ENCODE measurements around the gene ATP8A2.
A peak's percentile ranks its signal among the peaks of the same experiment; 100 is the strongest.
"Not testable (repeated sequence)": the region's sequence is repeated elsewhere in the genome, so short reads cannot be mapped to it uniquely, and the experiment has no call there.

The ATP8A2 gene

DNA sequence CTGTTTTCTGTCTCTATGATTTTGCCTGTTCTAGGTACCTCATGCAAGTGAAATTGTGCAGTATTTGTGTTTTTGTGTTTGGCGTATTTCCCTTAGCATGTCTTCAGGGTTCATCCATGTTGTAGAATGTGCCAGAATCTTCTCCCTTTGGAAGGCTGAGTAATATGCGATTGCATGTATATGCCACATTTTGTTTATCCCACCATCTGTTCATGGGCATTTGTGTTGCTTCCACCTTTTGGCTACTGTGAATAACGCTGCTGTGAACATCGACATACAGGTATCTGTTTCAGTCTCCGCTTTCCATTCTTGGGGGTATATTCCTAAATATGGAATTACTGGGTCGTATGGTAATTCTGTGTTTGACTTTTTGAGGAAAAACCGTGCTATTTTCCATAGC lies 190.0 kb downstream of the ATP8A2 start:
- DNase-seq (ENCODE audit: low spot score), result no peak

DNA sequence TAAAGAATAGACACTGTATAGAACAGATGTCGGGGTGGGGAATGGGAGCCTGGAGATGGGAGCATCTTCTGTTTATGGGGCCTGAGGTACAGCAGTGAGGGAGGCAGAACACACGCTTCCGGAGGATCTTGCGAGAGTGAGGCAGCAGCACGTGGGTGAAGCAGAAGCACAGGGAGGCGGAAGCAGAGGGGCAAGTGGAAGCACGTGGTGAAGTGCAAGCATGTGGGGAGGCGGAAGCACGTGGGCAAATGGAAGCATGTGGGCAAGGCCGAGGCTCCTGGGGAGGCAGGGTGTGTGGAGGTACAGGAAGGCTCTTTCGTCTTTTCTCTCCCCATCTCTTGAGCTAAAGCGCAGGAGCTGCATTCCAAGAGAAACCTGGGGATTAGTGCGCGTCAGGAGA lies 198.4 kb downstream of the ATP8A2 start:
- no peak for DNase-seq (ENCODE audit: low spot score)

DNA sequence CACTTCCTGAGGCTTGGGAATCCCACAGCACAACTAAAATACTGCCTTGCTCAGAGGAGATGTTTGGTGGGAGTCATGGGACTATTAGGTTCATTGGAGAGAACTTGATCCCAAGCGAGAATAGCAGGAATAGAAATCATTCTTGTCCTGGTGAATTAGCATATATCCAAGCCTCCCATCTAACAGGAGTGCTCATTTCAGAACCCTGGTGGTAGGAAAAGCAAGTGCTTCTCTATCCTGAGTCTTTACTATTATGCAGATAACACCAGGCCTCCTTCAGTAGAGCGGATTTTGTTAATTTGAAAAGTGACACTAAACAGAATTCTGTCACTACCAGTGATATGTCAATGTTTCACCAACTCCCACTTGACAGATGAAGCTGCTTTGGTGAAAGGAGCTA lies 199.5 kb downstream of the ATP8A2 start:
- DNase-seq (ENCODE audit: low spot score), result no peak

DNA sequence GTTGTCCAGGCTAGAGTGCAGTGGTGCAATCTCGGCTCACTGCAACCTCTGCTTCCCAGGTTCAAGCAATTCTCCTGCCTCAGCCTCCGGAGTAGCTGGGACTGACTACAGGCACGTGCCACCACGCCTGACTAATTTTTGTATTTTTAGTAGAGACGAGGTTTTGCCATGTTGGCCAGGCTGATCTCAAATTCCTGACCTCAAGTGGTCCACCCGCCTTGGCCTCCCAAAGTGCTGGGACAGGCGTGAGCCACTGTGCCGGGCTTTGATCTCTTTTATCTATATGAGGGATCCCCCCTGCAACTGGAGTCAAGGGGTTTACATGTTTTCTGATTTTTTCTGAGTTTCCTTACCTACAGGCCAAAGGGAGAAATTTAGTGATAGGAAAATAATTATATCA lies 200.4 kb downstream of the ATP8A2 start:
- DNase-seq (ENCODE audit: low spot score), result not testable (repeated sequence)

DNA sequence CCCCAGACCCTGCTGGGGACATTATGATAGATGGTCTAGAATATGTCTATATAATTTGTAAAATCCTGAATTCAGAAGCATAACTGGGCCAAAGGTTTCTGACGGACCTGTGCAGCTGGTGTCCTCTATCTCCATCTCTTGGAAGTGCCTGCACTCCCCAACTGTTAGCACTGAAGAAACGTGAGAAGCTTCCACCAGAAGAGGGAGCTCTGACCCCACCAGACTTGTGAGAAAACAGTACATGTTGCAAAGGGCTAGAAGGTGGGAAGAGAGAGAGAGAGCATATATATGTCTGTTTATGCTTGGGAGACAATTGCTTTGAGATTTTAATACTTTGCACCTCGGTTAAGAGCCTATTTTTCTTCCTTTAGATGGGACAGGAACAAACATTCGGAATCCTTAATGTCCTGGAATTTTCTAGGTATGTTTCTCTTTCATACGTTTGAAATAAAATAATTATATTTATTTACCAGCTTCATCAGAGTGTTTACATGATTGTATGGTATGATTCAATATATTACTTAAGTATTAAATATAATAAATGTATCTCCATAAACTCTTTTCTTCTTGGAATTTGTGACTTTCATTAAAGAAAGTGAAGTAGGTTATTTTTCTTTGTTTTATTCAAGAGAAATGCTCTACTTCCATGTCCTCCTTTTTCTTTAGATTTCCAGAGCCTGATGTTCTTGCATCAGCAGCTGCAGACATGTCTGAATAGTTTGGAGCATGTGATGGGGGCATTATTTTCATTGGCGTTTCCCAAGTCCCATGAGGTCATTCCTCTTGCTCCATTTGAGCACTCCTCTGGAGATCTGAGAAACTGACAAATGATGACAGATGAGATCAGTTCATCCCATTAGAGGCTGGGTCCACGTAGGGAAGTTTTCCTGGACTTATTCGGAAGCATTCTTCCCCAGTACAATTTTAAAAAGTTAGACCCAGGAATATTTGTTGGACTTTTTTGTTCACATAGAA lies 202.9 kb downstream of the ATP8A2 start:
- peak; percentile 46 for DNase-seq (ENCODE audit: low spot score)

DNA sequence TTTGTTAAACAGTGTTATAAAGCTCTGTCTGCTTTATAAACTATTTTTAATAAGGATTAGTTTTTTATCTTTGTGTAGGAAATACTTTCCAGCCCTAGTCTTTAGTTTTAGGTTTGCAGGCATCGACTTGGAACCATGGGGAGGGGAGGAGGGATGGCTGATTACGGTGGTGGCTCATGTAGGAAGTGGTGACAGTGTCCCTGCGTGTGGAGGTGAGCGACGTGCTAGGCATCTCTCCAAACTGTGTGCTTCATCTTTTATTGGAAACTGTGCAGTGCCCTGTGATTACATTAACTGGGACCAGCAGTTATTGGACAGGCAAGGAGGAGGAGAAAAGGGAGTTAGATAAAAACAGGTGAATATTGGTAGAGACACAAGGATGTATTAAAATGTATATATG lies 203.8 kb downstream of the ATP8A2 start:
- DNase-seq (ENCODE audit: low spot score), result no peak

DNA sequence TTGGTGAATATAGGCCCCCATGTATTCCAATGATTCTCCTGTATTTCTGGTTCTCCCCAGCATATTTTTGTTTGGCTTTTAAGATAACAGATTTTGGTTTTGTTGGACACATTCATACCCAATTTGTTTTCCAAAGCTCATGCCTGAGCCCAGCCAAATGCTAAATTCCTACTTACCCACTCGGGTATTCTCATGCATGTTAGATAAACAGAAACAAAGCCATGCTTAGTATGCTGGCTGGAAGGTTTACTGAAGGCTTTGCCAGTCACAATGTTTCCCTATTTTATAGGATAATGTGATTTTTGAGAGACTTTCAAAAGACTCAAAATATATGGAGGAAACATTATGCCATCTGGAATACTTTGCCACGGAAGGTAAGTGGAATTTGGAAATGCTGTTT lies 206.8 kb downstream of the ATP8A2 start:
- no peak for DNase-seq (ENCODE audit: low spot score)

DNA sequence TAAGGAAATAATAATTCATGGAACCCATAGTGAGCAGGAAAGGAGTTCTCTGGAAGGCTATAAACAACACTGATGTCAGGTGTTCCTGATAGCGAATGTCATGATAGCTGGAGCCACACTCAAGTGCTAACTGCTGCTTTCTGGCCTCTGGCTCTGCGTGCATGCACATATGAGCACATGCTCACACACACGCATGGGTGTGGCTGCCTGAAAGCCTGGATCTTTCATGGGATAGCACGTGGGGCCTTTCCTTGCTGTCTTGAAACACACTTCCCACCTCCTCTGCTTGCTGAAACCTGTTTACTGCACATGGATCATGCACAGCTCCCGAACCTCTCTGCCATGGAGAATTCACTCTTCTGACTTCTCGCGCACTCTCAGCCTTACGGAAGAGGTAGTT lies 207.4 kb downstream of the ATP8A2 start:
- no peak for DNase-seq (ENCODE audit: low spot score)

DNA sequence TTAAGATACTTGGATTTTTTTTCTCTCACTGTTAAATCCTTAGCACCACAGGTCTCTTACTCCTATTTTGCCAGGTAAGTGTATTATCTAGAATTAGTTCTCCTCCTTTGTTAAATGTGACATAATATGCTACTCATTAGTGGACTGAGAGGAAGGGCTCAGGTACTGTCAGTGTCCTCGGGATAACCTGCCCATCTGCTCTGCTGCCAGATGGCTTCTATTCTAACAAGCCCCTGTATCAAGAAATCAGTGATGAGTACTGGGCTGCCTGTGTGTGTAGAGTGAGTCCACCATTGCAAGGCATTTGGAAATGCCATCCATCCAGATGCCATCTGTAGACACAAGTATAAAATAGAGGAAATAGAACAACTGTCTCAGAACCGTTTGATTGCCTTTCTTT lies 209.6 kb downstream of the ATP8A2 start:
- no peak for DNase-seq (ENCODE audit: low spot score)

DNA sequence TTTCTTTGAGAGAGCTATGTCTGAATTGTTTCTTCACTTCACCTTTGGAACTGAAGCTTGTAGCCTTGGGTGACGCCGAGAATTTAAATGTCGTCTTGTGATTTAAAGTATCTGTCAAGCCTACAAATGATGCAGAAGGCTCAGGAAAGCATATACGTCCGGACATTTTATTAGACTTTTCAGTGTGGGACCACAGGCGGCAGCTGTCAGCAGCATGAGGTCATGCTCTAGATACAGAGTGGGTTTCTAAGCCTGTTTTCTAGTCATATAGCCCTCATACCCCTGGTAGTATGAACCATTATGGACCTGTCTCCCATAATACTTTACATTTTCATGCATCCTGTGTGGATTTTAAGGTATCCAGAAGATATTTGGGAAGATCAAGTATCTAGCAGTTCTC lies 212.3 kb downstream of the ATP8A2 start:
- DNase-seq (ENCODE audit: low spot score), result no peak

DNA sequence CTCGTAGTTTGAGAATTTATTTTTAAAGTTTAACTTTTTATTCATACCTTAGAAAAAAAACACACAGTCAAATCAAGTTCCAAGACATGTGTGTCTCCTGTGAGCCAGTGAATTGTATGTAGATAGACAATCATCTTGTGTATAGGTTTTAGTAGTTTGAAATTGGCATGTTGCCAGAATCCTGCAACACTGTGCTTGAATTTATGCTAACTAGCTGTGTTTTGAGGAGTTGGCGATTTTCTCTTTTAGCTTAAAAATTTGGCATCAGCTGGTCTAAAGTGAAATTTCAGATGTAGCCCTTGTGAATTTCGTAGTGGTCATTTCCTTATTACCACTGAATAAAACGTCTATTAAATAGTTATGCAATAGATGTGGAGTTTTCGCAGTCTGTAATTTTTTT lies 213.2 kb downstream of the ATP8A2 start:
- DNase-seq (ENCODE audit: low spot score), result no peak

DNA sequence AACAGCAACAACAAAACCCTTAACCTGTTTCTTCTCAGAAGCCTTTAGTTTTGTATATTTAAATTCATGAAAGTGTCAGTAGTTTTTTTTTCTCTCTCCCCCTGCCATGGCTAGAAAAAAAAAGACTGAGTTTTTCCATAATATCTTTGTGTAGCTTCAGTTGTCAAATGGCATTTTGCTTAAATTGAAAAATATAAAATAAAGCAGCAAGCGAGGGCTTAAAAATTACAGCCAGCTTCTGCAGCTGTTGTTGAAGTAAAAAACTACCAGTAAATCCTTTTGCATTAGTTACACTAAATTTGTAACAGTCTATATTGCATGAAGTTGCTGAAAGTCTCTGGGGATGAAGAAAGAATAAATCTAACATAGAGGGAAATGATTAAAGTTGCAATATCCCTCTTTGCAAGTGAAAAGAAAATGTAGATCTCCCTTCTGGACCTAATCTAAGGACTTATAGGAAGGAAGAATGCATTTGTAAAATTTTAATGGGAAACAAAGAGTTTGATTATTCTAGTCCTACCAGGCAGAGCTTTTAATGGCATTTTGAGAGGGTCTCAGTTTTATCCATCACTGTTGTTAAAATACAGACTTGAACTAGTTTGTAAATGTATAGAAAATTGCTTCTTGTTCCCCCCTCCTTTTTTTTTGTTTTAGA lies 215.7 kb downstream of the ATP8A2 start:
- DNase-seq (ENCODE audit: low spot score), result no peak

DNA sequence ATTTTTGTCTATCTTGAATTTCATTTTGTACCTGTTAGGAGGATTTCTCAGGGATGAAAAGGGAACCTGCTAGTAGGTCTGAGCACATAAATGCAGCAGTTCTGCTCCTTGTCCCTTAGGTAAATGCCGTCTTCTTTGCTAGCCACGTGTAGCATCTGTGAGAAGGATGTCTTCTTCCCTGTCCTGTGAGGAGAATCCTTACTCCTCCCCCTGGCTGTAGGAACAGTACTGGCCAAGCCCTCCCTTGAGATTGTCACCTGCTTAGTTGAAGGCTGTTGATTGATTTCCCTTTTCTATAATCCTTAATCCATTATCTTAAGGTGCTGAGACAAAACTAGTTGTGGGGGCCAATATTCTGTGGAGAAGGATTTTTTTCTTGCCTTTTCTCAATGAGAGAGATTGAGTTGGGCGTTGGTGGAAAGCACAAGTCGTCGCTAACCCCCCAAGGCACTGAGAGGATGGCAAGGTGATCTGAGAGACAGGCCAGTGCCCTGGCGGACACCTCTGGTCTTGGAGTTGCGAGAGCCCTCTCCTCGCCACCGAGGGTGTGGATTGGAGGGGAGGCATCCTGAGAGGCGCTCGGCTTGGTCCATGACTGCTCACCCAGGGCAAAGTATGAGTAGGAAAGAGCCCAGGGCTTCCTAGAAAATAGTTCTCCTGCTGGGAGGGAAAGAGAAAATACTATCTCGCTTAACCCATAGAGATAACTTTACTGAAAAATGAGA lies 216.7 kb downstream of the ATP8A2 start:
- no peak for DNase-seq (ENCODE audit: low spot score)

DNA sequence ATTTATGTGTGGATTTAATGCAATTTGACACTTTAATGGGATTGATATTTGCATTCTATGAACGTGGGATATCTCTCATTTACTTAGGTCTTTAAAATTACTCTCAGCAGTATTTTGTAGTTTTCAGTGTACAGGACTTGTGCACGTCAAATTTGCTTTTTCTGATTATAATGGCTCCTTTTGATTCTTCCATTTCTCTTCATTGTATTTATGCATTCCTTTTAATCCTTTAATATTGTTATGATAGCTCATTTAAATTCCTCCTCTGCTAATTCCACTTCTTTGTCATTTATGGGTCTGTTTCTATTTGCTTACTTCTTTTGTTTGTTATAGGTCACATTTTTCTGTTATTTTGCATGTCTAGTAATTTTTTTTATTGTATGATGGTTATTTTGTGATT lies 226.6 kb downstream of the ATP8A2 start:
- no peak for DNase-seq (ENCODE audit: low spot score)

DNA sequence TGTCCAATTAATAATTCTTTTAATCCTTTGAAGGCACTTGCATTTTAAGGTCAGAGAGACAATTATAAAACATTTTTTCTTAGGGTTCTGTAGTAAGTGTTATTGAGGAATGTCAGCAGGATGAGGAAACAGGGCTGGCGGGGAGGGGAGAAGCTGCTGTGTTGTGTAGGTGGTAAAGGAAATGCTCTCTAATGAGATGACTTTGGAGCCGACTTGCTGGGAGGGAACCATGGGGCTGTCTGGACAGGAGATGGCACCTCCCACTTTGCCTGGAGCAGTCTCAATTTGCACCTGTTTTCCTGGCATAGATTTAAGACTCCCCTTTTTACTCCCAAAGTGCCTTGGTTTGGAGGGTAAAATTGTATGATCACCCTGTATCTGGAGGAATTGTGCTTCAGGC lies 230.4 kb downstream of the ATP8A2 start:
- no peak for DNase-seq (ENCODE audit: low spot score)

DNA sequence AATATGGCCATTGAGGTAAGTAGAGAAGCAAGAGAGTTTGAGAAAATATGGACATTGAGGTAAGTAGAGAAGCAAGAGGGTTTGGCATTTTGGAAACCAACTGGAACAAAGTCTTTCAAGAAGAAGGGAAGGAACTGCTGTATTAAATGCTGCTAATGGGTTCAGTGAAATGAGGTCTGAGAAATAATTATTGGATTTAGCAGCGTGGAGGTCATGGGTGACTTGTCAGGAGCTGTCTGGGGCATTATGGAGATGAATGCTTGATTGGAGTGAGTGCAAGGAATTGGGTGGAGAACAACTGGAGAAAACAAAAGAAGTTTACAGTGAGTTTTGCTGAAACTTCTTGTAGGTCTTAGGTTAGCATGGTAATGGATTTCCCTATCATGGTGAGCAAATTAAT lies 232.3 kb downstream of the ATP8A2 start:
- DNase-seq (ENCODE audit: low spot score), result no peak

DNA sequence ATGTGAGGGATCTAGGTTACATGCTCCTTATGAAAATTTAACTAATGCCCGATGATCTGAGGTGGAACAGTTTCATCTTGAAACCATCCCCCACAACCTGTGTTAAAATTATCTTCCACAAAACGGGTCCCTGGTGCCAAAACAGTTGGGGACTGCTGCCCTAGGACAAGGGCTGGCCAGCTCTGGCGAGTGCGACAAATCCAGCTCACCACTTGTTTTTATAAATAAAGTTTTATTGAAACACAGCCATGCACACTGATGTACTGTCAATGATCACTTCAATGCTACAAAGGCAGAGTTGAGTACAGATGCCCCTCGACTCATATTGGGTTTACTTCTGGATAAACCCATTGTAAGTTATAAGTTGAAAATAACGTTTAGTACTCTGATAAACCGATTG lies 235.3 kb downstream of the ATP8A2 start:
- no peak for DNase-seq (ENCODE audit: low spot score)

DNA sequence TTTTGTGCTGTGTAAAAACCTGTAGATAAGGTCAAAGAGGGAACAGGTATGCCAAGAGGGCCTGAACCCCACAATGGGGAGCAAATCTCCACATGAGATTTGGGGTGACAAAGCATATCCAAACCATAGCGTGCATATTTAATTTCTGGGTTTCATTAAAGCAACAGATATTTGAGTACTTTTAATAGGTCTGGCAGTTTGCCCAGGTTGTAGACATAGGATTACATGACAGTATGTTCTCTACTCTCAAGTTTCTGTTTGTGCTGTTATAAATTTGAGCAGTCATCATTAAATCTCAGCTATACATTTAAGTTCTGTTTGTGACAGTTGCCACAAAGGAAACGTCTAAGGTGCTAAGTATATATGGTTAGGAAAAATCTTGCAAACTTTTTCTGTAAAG lies 236.4 kb downstream of the ATP8A2 start:
- DNase-seq (ENCODE audit: low spot score), result no peak

DNA sequence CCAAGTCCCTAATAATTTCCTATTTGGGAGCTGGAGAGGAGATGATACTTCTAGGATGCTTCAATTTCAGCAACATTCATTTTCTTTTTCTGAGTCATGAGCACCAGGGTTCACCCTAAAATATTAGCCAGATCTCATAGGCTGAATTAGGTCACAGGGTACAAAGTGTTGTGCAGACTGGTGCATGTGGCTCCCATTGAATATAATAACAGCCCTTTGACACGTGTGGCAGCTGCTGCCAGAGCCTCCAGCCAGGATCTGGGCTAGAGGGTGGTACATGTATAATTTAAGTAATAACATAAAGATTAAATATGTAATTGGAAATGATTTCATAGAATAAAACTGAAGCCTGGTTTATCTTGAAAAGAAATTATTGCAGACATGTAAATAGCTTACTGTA lies 244.9 kb downstream of the ATP8A2 start:
- DNase-seq (ENCODE audit: low spot score), result no peak

DNA sequence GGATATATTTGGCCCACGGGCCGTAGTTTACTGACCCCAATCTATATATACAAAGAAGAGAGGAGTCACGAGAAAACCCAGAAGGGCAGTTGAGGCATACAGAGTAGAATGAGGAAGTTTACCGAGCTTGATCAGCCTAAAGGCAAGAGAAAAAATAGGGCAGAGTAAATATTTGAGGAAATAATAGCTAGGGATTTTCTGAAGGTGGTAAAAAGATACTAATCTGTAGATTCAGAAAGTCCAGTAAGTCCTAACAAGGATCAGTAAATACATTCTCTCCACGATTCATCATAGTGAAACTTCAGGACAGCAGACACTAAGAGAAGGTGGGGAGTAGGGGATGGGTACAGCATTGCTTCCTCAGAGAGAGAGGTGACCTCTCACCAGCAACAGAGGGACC lies 248.1 kb downstream of the ATP8A2 start:
- DNase-seq (ENCODE audit: low spot score), result no peak

DNA sequence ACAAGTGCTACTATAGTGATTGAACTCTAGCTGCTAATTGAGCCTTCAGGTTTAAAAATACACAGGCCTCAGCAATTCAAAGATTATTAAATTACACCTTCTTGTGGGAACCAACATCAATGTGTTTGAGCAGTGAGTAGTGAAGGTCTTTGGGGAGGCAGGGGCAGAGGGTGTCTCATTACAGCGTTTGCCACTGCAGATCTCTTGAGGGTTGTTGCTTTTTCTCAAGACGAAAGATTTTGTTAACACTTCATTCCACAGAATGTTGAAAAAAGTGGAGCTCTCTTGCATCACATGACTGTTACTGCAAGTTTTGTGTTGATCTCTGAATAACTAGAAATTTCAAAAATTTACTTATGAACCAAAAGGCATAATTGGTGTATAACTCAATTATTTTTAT lies 253.6 kb downstream of the ATP8A2 start:
- DNase-seq (ENCODE audit: low spot score), result no peak

DNA sequence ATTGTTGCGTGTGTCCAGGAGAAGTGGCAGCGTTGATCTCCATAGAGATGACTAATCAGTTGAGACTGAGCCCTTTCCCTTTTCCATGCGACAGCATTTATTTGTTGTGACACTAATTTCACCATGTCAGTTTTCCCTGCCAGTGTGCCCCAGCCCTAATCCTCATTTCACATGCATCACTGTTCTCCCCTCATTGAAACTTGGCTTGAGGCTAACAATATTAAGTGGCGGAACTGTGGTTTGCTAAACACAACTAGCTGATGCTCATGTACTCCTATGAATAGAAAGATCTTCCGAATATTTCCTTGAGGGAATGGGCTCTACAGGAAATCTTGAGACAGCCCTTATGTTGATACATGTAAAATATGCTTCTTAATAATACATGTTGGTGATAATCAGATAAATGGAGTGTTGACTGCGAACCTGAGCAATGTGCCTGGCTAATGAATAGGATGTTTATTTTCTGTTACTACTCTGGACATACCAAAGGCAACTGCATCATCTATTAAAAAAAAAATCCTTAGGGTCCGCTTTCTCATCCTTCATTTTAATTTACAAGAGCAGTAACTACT lies 258.6 kb downstream of the ATP8A2 start:
- no peak for DNase-seq (ENCODE audit: low spot score)
